ENCODE measurements around the gene YEATS4.

Gene YEATS4

GRCh38 chr12:69437073-69437472, 77.5 kb downstream of the YEATS4 start:
- TF ChIP-seq CTCF (IDR thresholded peaks at IDR 0.05; ENCODE audit: control insufficient read depth, insufficient read depth, low read depth, low read length, missing control alignments) = no peak
- no peak overlapping the region for H3K4me3 ChIP-seq (ENCODE audit: control insufficient read depth, low read depth, low read length)
- DNase-seq (ENCODE audit: low read depth) = no peak

DNA sequence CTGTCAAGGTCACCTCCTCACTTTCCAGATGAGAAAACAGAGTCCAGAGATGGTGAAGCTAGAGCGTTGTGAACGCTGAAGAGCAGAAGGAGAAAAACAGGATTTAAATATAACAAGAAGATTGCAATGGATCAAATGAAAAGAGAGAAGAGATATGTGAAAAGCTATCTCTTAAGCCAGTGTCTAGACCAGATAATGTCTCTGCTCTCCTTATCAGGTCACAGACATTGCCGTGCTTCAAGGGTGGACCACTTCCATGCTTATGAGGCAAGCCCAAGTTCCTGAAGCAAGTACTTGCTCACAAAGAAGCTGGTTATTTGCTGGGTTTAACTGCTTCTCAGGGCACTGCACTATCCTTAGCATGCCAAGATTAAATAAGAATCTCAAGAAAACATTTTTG, 79.0 kb downstream of the YEATS4 start:
- no peak overlapping the region for H3K4me3 ChIP-seq (ENCODE audit: control insufficient read depth, low read depth, low read length)
- no peak for TF ChIP-seq CTCF (IDR thresholded peaks at IDR 0.05; ENCODE audit: control insufficient read depth, insufficient read depth, low read depth, low read length, missing control alignments)
- no peak for DNase-seq (ENCODE audit: low read depth)

DNA sequence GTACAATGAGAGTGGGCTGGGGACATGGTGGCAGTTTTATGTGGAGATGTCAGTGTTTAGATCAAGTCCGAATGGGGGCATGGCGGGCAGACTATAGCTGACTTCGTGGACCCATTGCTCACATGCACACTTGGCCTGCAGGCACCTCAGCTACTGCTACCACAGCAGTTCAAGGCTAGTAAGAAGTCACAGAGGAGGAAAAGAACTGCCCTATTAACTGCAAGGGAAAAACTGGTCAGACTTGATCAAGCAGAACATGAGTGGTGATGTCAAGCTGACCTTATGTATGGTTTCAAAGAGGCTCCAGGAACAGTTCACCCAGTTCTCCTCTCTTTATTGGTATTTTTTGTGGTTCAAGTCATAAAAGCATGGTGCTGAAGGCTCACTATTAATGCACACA, 80.5 kb downstream of the YEATS4 start:
- DNase-seq (ENCODE audit: low read depth) = no peak
- no peak for TF ChIP-seq CTCF (IDR thresholded peaks at IDR 0.05; ENCODE audit: control insufficient read depth, insufficient read depth, low read depth, low read length, missing control alignments)
- H3K4me3 ChIP-seq (ENCODE audit: control insufficient read depth, low read depth, low read length) = no peak overlapping the region

Data from AG09309 (cell line).